ENCODE measurements around the gene SLC15A4. TPM values are rescaled to one million over a fixed set of nuclear protein-coding genes. Genes with fewer than 3 reads are reported as not detected.

The SLC15A4 gene
- polyA plus RNA-seq, 3 donors: 5.4 to 46.6 (median 14.8) TPM

- WGBS (ENCODE audit: insufficient coverage): 100% methylated on average over 1 of the region's 4 CpGs
- Mint-ChIP-seq H3K27me3 (ENCODE audit: low read depth in 3 of 3) (peaks cover 0 to 10% (median 6%) of the 10 kb centered on the region in 3 donors), H3K4me1 (no peaks in the 10 kb centered on the region), H3K9me3 (peaks cover 0 to 13% (median 2%) of the 10 kb centered on the region in 7 donors), H3K36me3 (no peaks in the 10 kb centered on the region), H3K27ac (no peak overlapping the region), H3K4me3 (no peak overlapping the region)
- Histone ChIP-seq H3K36me3 (replicated peaks in 1 of 2; ENCODE audit: control insufficient read depth in 1 of 2, insufficient read depth in 2 of 2, low read length in 2 of 2) (no peaks in the 10 kb centered on the region), H3K4me1 (ENCODE audit: control insufficient read depth in 1 of 2, insufficient read depth in 2 of 2, low read length in 2 of 2) (no peaks in the 10 kb centered on the region), H3K27me3 (ENCODE audit: control insufficient read depth in 2 of 2, insufficient read depth in 2 of 2, low read length in 2 of 2) (no peaks in the 10 kb centered on the region), H3K27ac (ENCODE audit: low read depth in 1 of 2, low read length in 2 of 2) (no peak overlapping the region), H4K20me1 (ENCODE audit: insufficient read depth, low read length) (no peaks in the 10 kb centered on the region), H3K9me3 (replicated peaks in 1 of 2; ENCODE audit: control insufficient read depth in 1 of 2, insufficient read depth in 1 of 2, low read length in 2 of 2) (no peaks in the 10 kb centered on the region), H3K4me2 (replicated peaks; ENCODE audit: extremely low read depth, low read length, poor library complexity, severe bottlenecking) (no peak overlapping the region), H2AFZ (ENCODE audit: insufficient read depth, low read depth, low read length, poor library complexity, severe bottlenecking) (no peak overlapping the region), H3K79me2 (ENCODE audit: insufficient read depth, low read length) (no peaks in the 10 kb centered on the region), H3K9ac (ENCODE audit: insufficient read depth, low read length, poor library complexity, severe bottlenecking) (no peak overlapping the region), H3K4me3 (replicated peaks in 1 of 3; ENCODE audit: low read depth in 2 of 3, low read length in 3 of 3) (no peak overlapping the region)
- intact Hi-C loops (cut with micrococcal nuclease): no loop called here
- DNase-seq: no peak
- no peak for TF ChIP-seq CTCF (IDR thresholded peaks at IDR 0.05)
Observed at GRCh38 chr12:128753438-128753837, 70.3 kb downstream of the SLC15A4 start.

GRCh38 chr12:128752386-128752785, 71.4 kb downstream of the SLC15A4 start:
- peaks cover 4 to 10% (median 6%) of the 10 kb centered on the region in 3 donors for H3K27me3 Mint-ChIP-seq (ENCODE audit: low read depth in 3 of 3)
- no peak for DNase-seq
- no peaks in the 10 kb centered on the region for H3K9me3 ChIP-seq (replicated peaks in 1 of 2; ENCODE audit: control insufficient read depth in 1 of 2, insufficient read depth in 1 of 2, low read length in 2 of 2)
- no peak overlapping the region for H3K27ac Mint-ChIP-seq
- no peak overlapping the region for H3K9ac ChIP-seq (ENCODE audit: insufficient read depth, low read length, poor library complexity, severe bottlenecking)
- no peaks in the 10 kb centered on the region for H3K4me1 Mint-ChIP-seq
- no peak for TF ChIP-seq CTCF (IDR thresholded peaks at IDR 0.05)
- WGBS (ENCODE audit: insufficient coverage): 88% methylated on average over 5 of the region's 5 CpGs
- no peak overlapping the region for H3K27ac ChIP-seq (ENCODE audit: low read depth in 1 of 2, low read length in 2 of 2)
- no peak overlapping the region for H3K4me3 ChIP-seq (replicated peaks in 1 of 3; ENCODE audit: low read depth in 2 of 3, low read length in 3 of 3)
- H3K4me1 ChIP-seq (ENCODE audit: control insufficient read depth in 1 of 2, insufficient read depth in 2 of 2, low read length in 2 of 2): no peaks in the 10 kb centered on the region
- no peaks in the 10 kb centered on the region for H4K20me1 ChIP-seq (ENCODE audit: insufficient read depth, low read length)
- H3K27me3 ChIP-seq (ENCODE audit: control insufficient read depth in 2 of 2, insufficient read depth in 2 of 2, low read length in 2 of 2): no peaks in the 10 kb centered on the region
- no peak overlapping the region for H2AFZ ChIP-seq (ENCODE audit: insufficient read depth, low read depth, low read length, poor library complexity, severe bottlenecking)
- no peaks in the 10 kb centered on the region for H3K79me2 ChIP-seq (ENCODE audit: insufficient read depth, low read length)
- no peak overlapping the region for H3K4me3 Mint-ChIP-seq
- H3K4me2 ChIP-seq (replicated peaks; ENCODE audit: extremely low read depth, low read length, poor library complexity, severe bottlenecking): no peak overlapping the region
- no peaks in the 10 kb centered on the region for H3K36me3 Mint-ChIP-seq
- H3K36me3 ChIP-seq (replicated peaks in 1 of 2; ENCODE audit: control insufficient read depth in 1 of 2, insufficient read depth in 2 of 2, low read length in 2 of 2): no peaks in the 10 kb centered on the region
- H3K9me3 Mint-ChIP-seq: peaks cover 0 to 15% (median 2%) of the 10 kb centered on the region in 7 donors
- intact Hi-C loops (cut with micrococcal nuclease): no loop called here

Data from CD14-positive monocyte (primary cell).